ENCODE results near the gene MBOAT2. TPM values are rescaled to one million over a fixed set of nuclear protein-coding genes. Genes with fewer than 3 reads are reported as not detected.

MBOAT2 gene
- total RNA-seq, 1 experiment from 2014 or later, result 16.8 TPM

DNA sequence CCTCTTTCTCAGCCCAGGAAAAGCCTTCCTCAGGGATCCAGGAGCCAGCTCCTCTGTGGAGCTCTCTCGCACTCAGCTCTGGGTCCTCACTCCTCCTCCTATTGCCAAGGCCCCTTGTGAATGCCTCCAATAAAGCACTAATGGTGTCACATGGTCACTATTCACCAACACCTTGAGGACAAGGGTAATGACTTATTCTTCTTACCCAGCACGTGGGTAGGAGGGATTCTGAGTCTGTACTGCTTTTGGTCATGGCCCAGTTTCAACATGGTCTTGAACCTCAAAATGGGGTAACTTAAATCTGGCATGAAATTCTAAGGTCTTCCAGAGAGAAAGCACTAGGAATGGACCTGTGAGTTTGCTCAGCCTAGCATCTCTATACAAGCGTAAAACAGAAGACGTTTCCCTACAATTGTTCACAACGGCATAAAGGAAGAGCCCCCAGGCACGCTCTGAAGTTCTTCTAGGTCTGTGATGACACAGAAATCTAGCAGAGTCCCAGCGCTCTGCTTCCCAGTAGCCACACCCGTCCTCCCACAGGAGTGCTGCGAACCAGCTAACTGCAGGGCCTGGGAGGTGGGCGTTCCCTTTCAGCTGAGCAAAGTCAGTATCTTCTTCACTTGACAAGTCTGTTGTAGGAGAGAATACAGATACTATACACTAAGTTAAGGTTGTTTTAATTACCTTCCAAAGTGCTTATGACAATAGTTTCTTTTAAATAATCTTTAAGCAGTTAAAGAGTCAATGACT, 151.5 kb downstream of the MBOAT2 start:
- no peaks in the 10 kb centered on the region for H3K79me2 ChIP-seq (ENCODE audit: insufficient read depth, low read length)
- intact Hi-C loops (cut with micrococcal nuclease), result no loop called here
- H4K20me1 ChIP-seq (ENCODE audit: insufficient read depth), result no peaks in the 10 kb centered on the region
- ATAC-seq (no peak; the same call in 1 of the 2 replicates), DNase-seq (ENCODE audit: low read depth, low spot score) (no peak)
- H3K9me2 ChIP-seq (ENCODE audit: insufficient read depth), result no peaks in the 10 kb centered on the region
- no peak overlapping the region for H2AFZ ChIP-seq (ENCODE audit: low read depth, low read length, poor library complexity, severe bottlenecking)
- RAD21 ChIA-PET (ENCODE audit: low non-redundant PET in 1 of 2, low total read pairs in 2 of 2, uncharacterized antibody in 2 of 2, unreplicated experiment in 2 of 2), result no interaction called here
- no peak overlapping the region for H3K9ac ChIP-seq (ENCODE audit: low read length)
- no peaks in the 10 kb centered on the region for H3K36me3 ChIP-seq (ENCODE audit: control insufficient read depth in 1 of 2, insufficient read depth in 2 of 2, low read length in 2 of 2)
- 0 out of 4 replicates have a peak, but pooled peaks cover 0 to 4% of the 10 kb centered on the region in 2 experiments for H3K4me1 ChIP-seq (ENCODE audit: control insufficient read depth in 1 of 2, insufficient read depth in 2 of 2, low read length in 2 of 2)
- no peak overlapping the region for H3K27ac ChIP-seq (ENCODE audit: low read depth, low read length)
- POLR2A ChIA-PET, result no interaction called here
- no peak overlapping the region for H3K4me2 ChIP-seq (ENCODE audit: low read length)
- CTCF ChIA-PET, result no interaction called here
- H3K27me3 ChIP-seq (ENCODE audit: insufficient read depth, low read length), result no peaks in the 10 kb centered on the region
- no peak for TF ChIP-seq ELF1 (IDR thresholded peaks at IDR 0.05; ENCODE audit: borderline replicate concordance, low read depth)
- TF ChIP-seq TCF7L2 (IDR thresholded peaks at IDR 0.05; ENCODE audit: borderline replicate concordance, extremely low read depth, insufficient read depth, insufficient read length), result no peak
- no peak for TF ChIP-seq SP1 (IDR thresholded peaks at IDR 0.05; ENCODE audit: low read depth)
- TF ChIP-seq RAD21 (IDR thresholded peaks at IDR 0.05; ENCODE audit: low read depth), result no peak
- TF ChIP-seq, protein P1, sequence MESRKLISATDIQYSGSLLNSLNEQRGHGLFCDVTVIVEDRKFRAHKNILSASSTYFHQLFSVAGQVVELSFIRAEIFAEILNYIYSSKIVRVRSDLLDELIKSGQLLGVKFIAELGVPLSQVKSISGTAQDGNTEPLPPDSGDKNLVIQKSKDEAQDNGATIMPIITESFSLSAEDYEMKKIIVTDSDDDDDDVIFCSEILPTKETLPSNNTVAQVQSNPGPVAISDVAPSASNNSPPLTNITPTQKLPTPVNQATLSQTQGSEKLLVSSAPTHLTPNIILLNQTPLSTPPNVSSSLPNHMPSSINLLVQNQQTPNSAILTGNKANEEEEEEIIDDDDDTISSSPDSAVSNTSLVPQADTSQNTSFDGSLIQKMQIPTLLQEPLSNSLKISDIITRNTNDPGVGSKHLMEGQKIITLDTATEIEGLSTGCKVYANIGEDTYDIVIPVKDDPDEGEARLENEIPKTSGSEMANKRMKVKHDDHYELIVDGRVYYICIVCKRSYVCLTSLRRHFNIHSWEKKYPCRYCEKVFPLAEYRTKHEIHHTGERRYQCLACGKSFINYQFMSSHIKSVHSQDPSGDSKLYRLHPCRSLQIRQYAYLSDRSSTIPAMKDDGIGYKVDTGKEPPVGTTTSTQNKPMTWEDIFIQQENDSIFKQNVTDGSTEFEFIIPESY (IDR thresholded peaks at IDR 0.05; ENCODE audit: extremely low read depth, insufficient replicate concordance, low read length), result no peak
- no peak for TF ChIP-seq FOSL1 (IDR thresholded peaks at IDR 0.05; ENCODE audit: low read depth)
- no peak for TF ChIP-seq ZFX (IDR thresholded peaks at IDR 0.05)
- TF ChIP-seq JUND (IDR thresholded peaks at IDR 0.05), result no peak
- TF ChIP-seq, protein P2, sequence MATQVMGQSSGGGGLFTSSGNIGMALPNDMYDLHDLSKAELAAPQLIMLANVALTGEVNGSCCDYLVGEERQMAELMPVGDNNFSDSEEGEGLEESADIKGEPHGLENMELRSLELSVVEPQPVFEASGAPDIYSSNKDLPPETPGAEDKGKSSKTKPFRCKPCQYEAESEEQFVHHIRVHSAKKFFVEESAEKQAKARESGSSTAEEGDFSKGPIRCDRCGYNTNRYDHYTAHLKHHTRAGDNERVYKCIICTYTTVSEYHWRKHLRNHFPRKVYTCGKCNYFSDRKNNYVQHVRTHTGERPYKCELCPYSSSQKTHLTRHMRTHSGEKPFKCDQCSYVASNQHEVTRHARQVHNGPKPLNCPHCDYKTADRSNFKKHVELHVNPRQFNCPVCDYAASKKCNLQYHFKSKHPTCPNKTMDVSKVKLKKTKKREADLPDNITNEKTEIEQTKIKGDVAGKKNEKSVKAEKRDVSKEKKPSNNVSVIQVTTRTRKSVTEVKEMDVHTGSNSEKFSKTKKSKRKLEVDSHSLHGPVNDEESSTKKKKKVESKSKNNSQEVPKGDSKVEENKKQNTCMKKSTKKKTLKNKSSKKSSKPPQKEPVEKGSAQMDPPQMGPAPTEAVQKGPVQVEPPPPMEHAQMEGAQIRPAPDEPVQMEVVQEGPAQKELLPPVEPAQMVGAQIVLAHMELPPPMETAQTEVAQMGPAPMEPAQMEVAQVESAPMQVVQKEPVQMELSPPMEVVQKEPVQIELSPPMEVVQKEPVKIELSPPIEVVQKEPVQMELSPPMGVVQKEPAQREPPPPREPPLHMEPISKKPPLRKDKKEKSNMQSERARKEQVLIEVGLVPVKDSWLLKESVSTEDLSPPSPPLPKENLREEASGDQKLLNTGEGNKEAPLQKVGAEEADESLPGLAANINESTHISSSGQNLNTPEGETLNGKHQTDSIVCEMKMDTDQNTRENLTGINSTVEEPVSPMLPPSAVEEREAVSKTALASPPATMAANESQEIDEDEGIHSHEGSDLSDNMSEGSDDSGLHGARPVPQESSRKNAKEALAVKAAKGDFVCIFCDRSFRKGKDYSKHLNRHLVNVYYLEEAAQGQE (IDR thresholded peaks at IDR 0.05; ENCODE audit: low read depth), result no peak
- no peak for TF ChIP-seq CBX3 (IDR thresholded peaks at IDR 0.05; ENCODE audit: low read depth)
- TF ChIP-seq EZH2phosphoT487 (IDR thresholded peaks at IDR 0.05; ENCODE audit: borderline replicate concordance), result no peak
- no peak for TF ChIP-seq POLR2AphosphoS5 (IDR thresholded peaks at IDR 0.05; ENCODE audit: low read depth, low read length)
- TF ChIP-seq CEBPB (IDR thresholded peaks at IDR 0.05; ENCODE audit: low read depth), result no peak
- TF ChIP-seq SIN3A (IDR thresholded peaks at IDR 0.05; ENCODE audit: low read depth), result no peak
- TF ChIP-seq, protein P3, sequence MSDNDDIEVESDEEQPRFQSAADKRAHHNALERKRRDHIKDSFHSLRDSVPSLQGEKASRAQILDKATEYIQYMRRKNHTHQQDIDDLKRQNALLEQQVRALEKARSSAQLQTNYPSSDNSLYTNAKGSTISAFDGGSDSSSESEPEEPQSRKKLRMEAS (IDR thresholded peaks at IDR 0.05), result no peak
- TF ChIP-seq, protein P4, sequence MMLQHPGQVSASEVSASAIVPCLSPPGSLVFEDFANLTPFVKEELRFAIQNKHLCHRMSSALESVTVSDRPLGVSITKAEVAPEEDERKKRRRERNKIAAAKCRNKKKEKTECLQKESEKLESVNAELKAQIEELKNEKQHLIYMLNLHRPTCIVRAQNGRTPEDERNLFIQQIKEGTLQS (IDR thresholded peaks at IDR 0.05), result no peak
- no peak for TF ChIP-seq EGR1 (IDR thresholded peaks at IDR 0.05; ENCODE audit: low read depth)
- no peak for TF ChIP-seq POLR2A (IDR thresholded peaks at IDR 0.05; ENCODE audit: borderline replicate concordance, extremely low read depth, insufficient read depth, insufficient read length)
- no peaks in the 10 kb centered on the region for H3K9me3 ChIP-seq (ENCODE audit: control insufficient read depth in 1 of 2, insufficient read depth in 1 of 2, low read depth in 1 of 2, low read length in 2 of 2)
- no TSS peak for BruUV-seq (replicated peaks)
- no peak overlapping the region for H3K4me3 ChIP-seq (replicated peaks in 1 of 2; ENCODE audit: low read depth in 1 of 2, low read length in 2 of 2)

Measured in HCT116 (cell line).